Liver (tissue), 9 donors: Measurements from ENCODE around the gene TMEM179. TPM values are rescaled to one million over a fixed set of nuclear protein-coding genes. Genes with fewer than 3 reads are reported as not detected.

Experiments
- DNase-seq: peaks from one replicate; pipeline ENCODE4 v3.0.0-alpha.2; 2017; ENCODE audit warnings: low spot score
- H3K27ac ChIP-seq, 2 donors: one replicate each; pipeline ENCODE4 v1.7.0; 2013; ENCODE audit warnings: inconsistent platforms in 2 of 2, low read length in 2 of 2, control low read depth in 1 of 2, low read depth in 1 of 2, mild to moderate bottlenecking in 1 of 2
- H3K27me3 ChIP-seq, 4 donors: one replicate each; pipeline versions ENCODE4 v1.6.1 to v1.7.0; 2013; ENCODE audit warnings: low read length in 3 of 4, inconsistent platforms in 1 of 4, mild to moderate bottlenecking in 1 of 4, moderate library complexity in 1 of 4; ENCODE audit not compliant: control insufficient read depth in 4 of 4, insufficient read depth in 4 of 4
- H3K36me3 ChIP-seq, 4 donors: one replicate each; pipeline versions ENCODE4 v1.6.1 to v1.7.0; 2013; ENCODE audit warnings: low read length in 3 of 4, mild to moderate bottlenecking in 3 of 4, low read depth in 1 of 4, moderate library complexity in 1 of 4; ENCODE audit not compliant: control insufficient read depth in 4 of 4, insufficient read depth in 3 of 4
- H3K4me1 ChIP-seq, 4 donors: one replicate each; pipeline versions ENCODE4 v1.6.1 to v1.7.0; 2013; ENCODE audit warnings: low read length in 3 of 4, mild to moderate bottlenecking in 3 of 4, moderate library complexity in 1 of 4; ENCODE audit not compliant: control insufficient read depth in 4 of 4, insufficient read depth in 4 of 4
- H3K4me3 ChIP-seq, 3 donors: one replicate each; pipeline versions ENCODE4 v1.6.1 to v1.7.0; 2013; ENCODE audit warnings: low read length in 3 of 3, control low read depth in 1 of 3, low read depth in 1 of 3, mild to moderate bottlenecking in 1 of 3
- H3K9ac ChIP-seq, 2 donors: one replicate each; pipeline ENCODE4 v1.7.0; 2013; ENCODE audit warnings: low read length in 2 of 2, mild to moderate bottlenecking in 2 of 2, moderate library complexity in 2 of 2, control low read depth in 1 of 2, low read depth in 1 of 2
- H3K9me3 ChIP-seq, 4 donors: one replicate each; pipeline versions ENCODE4 v1.6.1 to v1.7.0; 2013; ENCODE audit warnings: low read length in 3 of 4; ENCODE audit not compliant: control insufficient read depth in 4 of 4
- ATF3 ChIP-seq: IDR thresholded peaks from 2 replicates; pipeline ENCODE4 v1.6.1; 2016; ENCODE audit warnings: antibody characterized with exemption
- CTCF ChIP-seq: fragments of 150-350 bp; IDR thresholded peaks from 2 replicates; pipeline ENCODE4 v1.5.1; 2017; ENCODE audit warnings: improper control_type of control experiment, low read depth, low read length; ENCODE audit not compliant: missing input control
- EGR1 ChIP-seq, 2 donors: IDR thresholded peaks; 2 replicates each; pipeline ENCODE4 v1.6.1; 2016 to 2018; ENCODE audit warnings: antibody characterized with exemption in 2 of 2, low read depth in 2 of 2
- GABPA ChIP-seq, 2 donors: IDR thresholded peaks in 1 of 2; conservative IDR thresholded peaks in 1 of 2; 2 replicates each; pipeline ENCODE4 v1.6.1; 2016; ENCODE audit warnings: antibody characterized with exemption in 2 of 2, mild to moderate bottlenecking in 1 of 2, moderate library complexity in 1 of 2
- HNF4A ChIP-seq, 2 donors: conservative IDR thresholded peaks; 2 replicates each; pipeline ENCODE4 v1.6.1; 2016; ENCODE audit warnings: antibody characterized with exemption in 2 of 2, mild to moderate bottlenecking in 2 of 2
- JUND ChIP-seq, 2 donors: IDR thresholded peaks; 2 replicates each; pipeline ENCODE4 v1.6.1; 2016; ENCODE audit warnings: antibody characterized with exemption in 2 of 2
- NR2F2 ChIP-seq: IDR thresholded peaks from 2 replicates; pipeline ENCODE4 v1.6.1; 2016; ENCODE audit warnings: antibody characterized with exemption
- REST ChIP-seq: IDR thresholded peaks from 2 replicates; pipeline ENCODE4 v1.6.1; 2016; ENCODE audit warnings: antibody characterized with exemption, mild to moderate bottlenecking
- RXRA ChIP-seq, 2 donors: IDR thresholded peaks; 2 replicates each; pipeline ENCODE4 v1.6.1; 2017 to 2018; ENCODE audit warnings: antibody characterized with exemption in 2 of 2, mild to moderate bottlenecking in 1 of 2
- SP1 ChIP-seq: IDR thresholded peaks from 2 replicates; pipeline ENCODE4 v1.6.1; 2018; ENCODE audit warnings: antibody characterized with exemption, mild to moderate bottlenecking
- TAF1 ChIP-seq: conservative IDR thresholded peaks from 2 replicates; pipeline ENCODE4 v1.6.1; 2016; ENCODE audit warnings: antibody characterized with exemption, mild to moderate bottlenecking
- YY1 ChIP-seq: IDR thresholded peaks from 2 replicates; pipeline ENCODE4 v1.6.1; 2016; ENCODE audit warnings: antibody characterized with exemption, mild to moderate bottlenecking
- ZBTB33 ChIP-seq: IDR thresholded peaks from 2 replicates; pipeline ENCODE4 v1.6.1; 2016; ENCODE audit warnings: antibody characterized with exemption
- WGBS: extraction: QIAGEN DNeasy Blood & Tissue Kit; methylation state at CpG from one replicate; pipeline ENCODE4 v1.1.7; 2013; 5-methylcytosine and 5-hydroxymethylcytosine counted together
- polyA plus RNA-seq, 2 donors: library from polyadenylated mRNA; stranded (reverse) in 1 of 2; unstranded in 1 of 2; fragments of 200-250 nt in 1 of 2; fragments of >200 nt in 1 of 2; fragmentation: Nextera tagmentation in 1 of 2; extraction: Ambion mirVana in 1 of 2; gene quantifications; one replicate each; pipeline versions ENCODE4 v1.2.1 to v1.2.3, GENCODE V29; 2013 to 2015
- total RNA-seq, 2 donors: library from RNA; depleted of rRNA; stranded (reverse); fragments of >200 nt; gene quantifications; one replicate each; pipeline ENCODE4 v1.2.3, GENCODE V29; 2014
- donor health status: healthy.
- donor health status: healthy.
- donor health status: healthy.
- donor health status: healthy.
- donor health status: healthy.

TMEM179 gene
- total and polyA plus RNA-seq, 4 donors, result 0.12 to 0.37 TPM; not detected in 2

GRCh38 chr14:104596451-104596918 lies 8.1 kb downstream of the TMEM179 start:
- no peaks in the 10 kb centered on the region for H3K36me3 ChIP-seq
- DNase-seq, result no peak
- H3K4me1 ChIP-seq, result no peaks in the 10 kb centered on the region
- no peak for TF ChIP-seq CTCF
- TF ChIP-seq SP1, result no peak
- TF ChIP-seq GABPA (IDR thresholded peaks at IDR 0.05 in 1 of 2, conservative IDR thresholded peaks at IDR 0.05 in 1 of 2), result no peak
- no peak for TF ChIP-seq ZBTB33
- TF ChIP-seq HNF4A (conservative IDR thresholded peaks at IDR 0.05), result no peak
- no peak overlapping the region for H3K4me3 ChIP-seq
- H3K27ac ChIP-seq, result no peak overlapping the region
- no peak overlapping the region for H3K9ac ChIP-seq
- 77% methylated on average over 11 of the region's 11 CpGs for WGBS
- no peaks in the 10 kb centered on the region for H3K9me3 ChIP-seq
- peaks cover 0 to 7% (median 0%) of the 10 kb centered on the region in 4 donors for H3K27me3 ChIP-seq

GRCh38 chr14:104595911-104596450 lies 8.6 kb downstream of the TMEM179 start:
- Histone ChIP-seq H3K9ac (no peak overlapping the region), H3K27me3 (peaks cover 0 to 5% (median 0%) of the 10 kb centered on the region in 4 donors), H3K4me3 (no peak overlapping the region), H3K36me3 (no peaks in the 10 kb centered on the region), H3K27ac (no peak overlapping the region), H3K9me3 (no peaks in the 10 kb centered on the region), H3K4me1 (no peaks in the 10 kb centered on the region)
- DNase-seq, result no peak
- 75% methylated on average over 6 of the region's 6 CpGs for WGBS
- TF ChIP-seq RXRA (IDR thresholded peaks at IDR 0.05) (no peak), REST (no peak)

- H3K9ac ChIP-seq, result no peak overlapping the region
- H3K9me3 ChIP-seq, result no peaks in the 10 kb centered on the region
- DNase-seq, result no peak
- WGBS, result 76% methylated on average over 14 of the region's 14 CpGs
- no peaks in the 10 kb centered on the region for H3K36me3 ChIP-seq
- no peak overlapping the region for H3K27ac ChIP-seq
- no peaks in the 10 kb centered on the region for H3K4me1 ChIP-seq
- H3K4me3 ChIP-seq, result no peak overlapping the region
- peaks cover 0 to 2% (median 0%) of the 10 kb centered on the region in 4 donors for H3K27me3 ChIP-seq
- no peak for TF ChIP-seq ZBTB33
- TF ChIP-seq ATF3, result no peak
- TF ChIP-seq EGR1 (IDR thresholded peaks at IDR 0.05; ENCODE audit: low read depth in 2 of 2), result no peak
- no peak for TF ChIP-seq YY1
- no peak for TF ChIP-seq NR2F2
- no peak for TF ChIP-seq TAF1
- TF ChIP-seq HNF4A (conservative IDR thresholded peaks at IDR 0.05), result no peak
- TF ChIP-seq RXRA (IDR thresholded peaks at IDR 0.05), result no peak
- TF ChIP-seq CTCF, result no peak
- TF ChIP-seq JUND (IDR thresholded peaks at IDR 0.05), result no peak
Observed at GRCh38 chr14:104595116-104595675, 9.4 kb downstream of the TMEM179 start.
